Mucosa of gallbladder (tissue), 1 donor: ENCODE data around the gene COX7A1. TPM values are rescaled to one million over a fixed set of nuclear protein-coding genes. Genes with fewer than 3 reads are reported as not detected.

Experiments used
- DNase-seq: peaks from one replicate; pipeline ENCODE4 v3.0.0-alpha.2; 2020; ENCODE audit warnings: low spot score
- total RNA-seq: library from RNA; stranded (reverse); gene quantifications from one replicate; pipeline ENCODE4 v1.2.1, GENCODE V29; 2021
- donor health status: DM: no; HTN: no; CAD: no.

The COX7A1 gene
- total RNA-seq, 1 donor from 2014 or later: 55.7 TPM

DNA sequence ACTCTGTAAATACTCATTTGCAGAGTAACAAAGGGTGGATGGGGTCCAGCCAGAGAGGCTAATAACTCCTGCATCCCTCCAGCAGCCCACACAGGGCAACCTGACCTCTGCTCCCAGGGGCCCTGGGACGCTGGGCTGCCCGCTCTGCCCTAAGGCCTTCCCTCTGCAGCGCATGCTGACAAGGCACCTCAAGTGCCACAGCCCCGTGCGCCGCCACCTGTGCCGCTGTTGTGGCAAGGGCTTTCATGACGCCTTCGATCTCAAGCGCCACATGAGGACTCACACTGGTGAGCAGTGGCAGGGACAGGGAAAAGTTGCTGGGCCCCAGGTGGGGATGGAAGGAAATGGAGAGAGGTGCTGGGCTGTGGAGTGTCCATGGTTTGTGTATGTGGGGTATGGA lies 39.6 kb downstream of the COX7A1 start:
- DNase-seq: no peak

DNA sequence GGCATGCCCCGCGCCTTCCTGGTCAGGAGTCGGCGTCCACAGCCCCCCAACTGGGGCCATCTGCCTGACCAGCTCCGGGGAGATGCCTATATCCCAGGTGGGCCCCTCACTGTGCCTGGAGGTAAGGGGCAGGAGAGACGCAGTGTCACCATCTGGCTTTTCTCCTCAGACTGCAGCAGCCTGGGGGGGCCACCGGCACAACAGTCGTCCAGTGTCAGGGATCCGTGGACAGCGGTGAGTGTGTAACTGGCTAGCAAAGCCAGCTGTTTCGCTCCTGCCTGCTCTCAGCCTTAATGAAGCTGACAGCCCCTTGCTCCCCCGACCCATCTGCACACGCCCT lies 41.1 kb downstream of the COX7A1 start:
- DNase-seq: no peak

GRCh38 chr19:36110487-36111199 lies 41.6 kb downstream of the COX7A1 start, which contains the start of gene OVOL3:
Gene OVOL3 (plus strand): TSS chr19:36111143. CDS start chr19:36111203, 60 bp downstream.
- DNase-seq: no peak

- no peak for DNase-seq
These were observed 43.6 kb downstream of the COX7A1 start for GRCh38 chr19:36108684-36109083.

- DNase-seq: no peak
These were observed 45.3 kb downstream of the COX7A1 start for GRCh38 chr19:36106991-36107390.

DNA sequence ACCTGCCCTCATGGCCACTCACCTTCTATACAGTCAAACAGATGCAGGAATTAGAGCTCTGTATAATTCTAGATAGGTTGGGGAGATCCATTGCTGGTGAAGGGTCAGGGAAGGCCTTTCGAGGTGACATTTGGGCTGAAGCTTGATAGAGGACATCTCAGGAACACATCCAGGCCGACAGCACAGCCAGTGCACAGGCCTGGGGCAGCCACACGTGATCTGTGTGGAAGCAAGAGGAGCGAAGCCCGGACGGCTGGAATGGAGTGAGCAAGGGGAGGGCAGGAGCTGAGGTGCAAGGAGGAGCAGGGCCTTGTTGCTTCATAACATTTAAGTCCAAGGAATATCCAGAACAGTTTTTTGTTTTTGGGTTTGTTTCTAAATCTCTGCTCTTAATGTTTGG lies 45.8 kb downstream of the COX7A1 start:
- DNase-seq: no peak

GRCh38 chr19:36103842-36104552 lies 48.2 kb downstream of the COX7A1 start:
- no peak for DNase-seq

DNA sequence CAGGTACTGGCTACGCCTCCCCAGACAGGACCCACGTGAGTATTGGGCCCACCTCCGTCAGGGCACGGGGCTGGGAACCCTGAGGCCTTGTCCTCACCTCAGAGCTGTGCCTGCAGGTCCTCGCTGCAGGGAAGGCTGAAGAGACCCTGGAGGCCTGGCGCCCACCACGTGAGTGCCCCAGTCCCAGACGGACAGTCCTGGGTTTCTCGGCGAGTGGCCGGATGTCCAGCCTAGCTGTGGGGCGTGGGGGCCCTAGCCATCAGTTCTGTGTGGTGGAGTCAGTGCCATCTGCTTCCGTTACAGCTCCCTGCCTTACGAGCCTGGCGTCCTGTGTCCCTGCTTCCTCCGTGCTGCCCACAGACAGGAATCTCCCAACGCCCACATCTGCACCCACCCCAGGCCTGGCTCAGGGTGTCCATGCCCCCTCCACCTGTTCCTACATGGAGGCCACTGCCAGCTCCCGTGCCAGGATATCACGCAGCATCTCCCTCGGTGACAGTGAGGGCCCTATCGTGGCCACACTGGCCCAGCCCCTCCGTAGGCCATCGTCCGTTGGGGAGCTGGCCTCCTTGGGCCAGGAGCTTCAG lies 49.1 kb downstream of the COX7A1 start:
- no peak for DNase-seq

- DNase-seq: no peak
These were observed 50.5 kb downstream of the COX7A1 start for GRCh38 chr19:36101550-36102327.

Other genes starting within 250 kb of the COX7A1 start
- 14.4 TPM for gene HCST, start 249.9 kb downstream of the COX7A1 start, total RNA-seq
- gene TYROBP, start 244.2 kb downstream of the COX7A1 start, total RNA-seq: 94.6 TPM
- gene LRFN3, start 216.1 kb downstream of the COX7A1 start, total RNA-seq: 23.7 TPM
- gene SDHAF1, start 157.3 kb downstream of the COX7A1 start, total RNA-seq: 20.0 TPM
- gene SYNE4, start 143.6 kb downstream of the COX7A1 start, total RNA-seq: 17.4 TPM
- 34.9 TPM for gene ALKBH6, start 138.2 kb downstream of the COX7A1 start, total RNA-seq
- 74.0 TPM for gene CLIP3, start 119.6 kb downstream of the COX7A1 start, total RNA-seq
- 12.9 TPM for gene THAP8, start 98.2 kb downstream of the COX7A1 start, total RNA-seq
- gene WDR62, start 97.5 kb downstream of the COX7A1 start, total RNA-seq: 1.3 TPM
- not detected for gene OVOL3, start 41.3 kb downstream of the COX7A1 start, total RNA-seq
- gene POLR2I, start 37.6 kb downstream of the COX7A1 start, total RNA-seq: 74.5 TPM
- 132 TPM for gene TBCB, start 37.0 kb downstream of the COX7A1 start, total RNA-seq
- gene CAPNS1, start 12.4 kb downstream of the COX7A1 start, total RNA-seq: 584 TPM
- gene ZNF565, start 62.2 kb upstream of the COX7A1 start, total RNA-seq: 5.3 TPM
- gene ZNF146, start 62.7 kb upstream of the COX7A1 start, total RNA-seq: 40.2 TPM
- gene ZFP14, start 226.8 kb upstream of the COX7A1 start, total RNA-seq: 12.0 TPM